Measurements from ENCODE around the gene LIPI.

The LIPI gene

GRCh38 chr21:14243461-14243860 is 32.7 kb upstream of the LIPI start:
- H3K4me3 ChIP-seq (ENCODE audit: low read depth, low read length) = no peak overlapping the region
- DNase-seq (ENCODE audit: low read depth) = no peak

GRCh38 chr21:14241297-14241696 is 30.5 kb upstream of the LIPI start:
- no peak for TF ChIP-seq CTCF (conservative IDR thresholded peaks at IDR 0.05; ENCODE audit: low read depth, low read length)
- no peak overlapping the region for H3K4me3 ChIP-seq (ENCODE audit: low read depth, low read length)
- DNase-seq (ENCODE audit: low read depth) = no peak

More at GRCh38 chr21:14243461-14243860, 32.7 kb upstream of the LIPI start:
- no peak for TF ChIP-seq CTCF (conservative IDR thresholded peaks at IDR 0.05; ENCODE audit: low read depth, low read length)

- DNase-seq (ENCODE audit: low read depth) = no peak
Observed at GRCh38 chr21:14239281-14239680, 28.5 kb upstream of the LIPI start.

GRCh38 chr21:14236180-14236579 is 25.4 kb upstream of the LIPI start:
- no peak overlapping the region for H3K4me3 ChIP-seq (ENCODE audit: low read depth, low read length)
- no peak for DNase-seq (ENCODE audit: low read depth)
- no peak for TF ChIP-seq CTCF (conservative IDR thresholded peaks at IDR 0.05; ENCODE audit: low read depth, low read length)

More at GRCh38 chr21:14239281-14239680, 28.5 kb upstream of the LIPI start:
- no peak for TF ChIP-seq CTCF (conservative IDR thresholded peaks at IDR 0.05; ENCODE audit: low read depth, low read length)
- H3K4me3 ChIP-seq (ENCODE audit: low read depth, low read length) = no peak overlapping the region

- DNase-seq (ENCODE audit: low read depth) = no peak
- H3K4me3 ChIP-seq (ENCODE audit: low read depth, low read length) = no peak overlapping the region
- TF ChIP-seq CTCF (conservative IDR thresholded peaks at IDR 0.05; ENCODE audit: low read depth, low read length) = no peak
Observed at GRCh38 chr21:14235101-14235500, 24.3 kb upstream of the LIPI start.

GRCh38 chr21:14229399-14229798 is 18.6 kb upstream of the LIPI start:
- no peak for TF ChIP-seq CTCF (conservative IDR thresholded peaks at IDR 0.05; ENCODE audit: low read depth, low read length)
- H3K4me3 ChIP-seq (ENCODE audit: low read depth, low read length) = no peak overlapping the region
- DNase-seq (ENCODE audit: low read depth) = no peak

- no peak overlapping the region for H3K4me3 ChIP-seq (ENCODE audit: low read depth, low read length)
- no peak for DNase-seq (ENCODE audit: low read depth)
- TF ChIP-seq CTCF (conservative IDR thresholded peaks at IDR 0.05; ENCODE audit: low read depth, low read length) = no peak
Observed at GRCh38 chr21:14223365-14223764, 12.6 kb upstream of the LIPI start.

Data from choroid plexus epithelial cell (primary cell).